ENCODE measurements around the gene ITPRID1.

DNA sequence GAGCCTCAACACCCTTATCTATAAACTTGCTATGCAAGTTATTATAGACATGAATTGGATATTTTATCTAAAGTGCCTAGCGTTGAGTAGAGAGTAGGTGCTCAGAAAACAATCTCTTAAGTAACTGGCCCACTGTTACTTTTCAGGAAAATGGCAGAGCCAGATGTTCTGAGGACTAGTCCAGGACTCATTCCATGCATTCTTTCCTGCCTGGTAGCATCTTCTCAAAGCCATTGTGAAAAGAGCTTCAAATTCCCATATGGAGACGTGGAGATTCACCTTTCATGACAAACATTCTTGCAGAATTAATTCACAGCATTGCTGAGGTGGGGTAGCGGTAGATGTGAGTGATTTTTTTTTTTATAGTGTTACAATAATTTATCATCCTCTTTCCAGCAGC, 35.9 kb upstream of the ITPRID1 start:
- TF ChIP-seq, protein P1, sequence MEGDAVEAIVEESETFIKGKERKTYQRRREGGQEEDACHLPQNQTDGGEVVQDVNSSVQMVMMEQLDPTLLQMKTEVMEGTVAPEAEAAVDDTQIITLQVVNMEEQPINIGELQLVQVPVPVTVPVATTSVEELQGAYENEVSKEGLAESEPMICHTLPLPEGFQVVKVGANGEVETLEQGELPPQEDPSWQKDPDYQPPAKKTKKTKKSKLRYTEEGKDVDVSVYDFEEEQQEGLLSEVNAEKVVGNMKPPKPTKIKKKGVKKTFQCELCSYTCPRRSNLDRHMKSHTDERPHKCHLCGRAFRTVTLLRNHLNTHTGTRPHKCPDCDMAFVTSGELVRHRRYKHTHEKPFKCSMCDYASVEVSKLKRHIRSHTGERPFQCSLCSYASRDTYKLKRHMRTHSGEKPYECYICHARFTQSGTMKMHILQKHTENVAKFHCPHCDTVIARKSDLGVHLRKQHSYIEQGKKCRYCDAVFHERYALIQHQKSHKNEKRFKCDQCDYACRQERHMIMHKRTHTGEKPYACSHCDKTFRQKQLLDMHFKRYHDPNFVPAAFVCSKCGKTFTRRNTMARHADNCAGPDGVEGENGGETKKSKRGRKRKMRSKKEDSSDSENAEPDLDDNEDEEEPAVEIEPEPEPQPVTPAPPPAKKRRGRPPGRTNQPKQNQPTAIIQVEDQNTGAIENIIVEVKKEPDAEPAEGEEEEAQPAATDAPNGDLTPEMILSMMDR (conservative IDR thresholded peaks at IDR 0.05), result no peak
- no peak for TF ChIP-seq EZH2 (IDR thresholded peaks at IDR 0.05; ENCODE audit: low read depth)
